ENCODE results near the gene ST3GAL3. TPM values are rescaled to one million over a fixed set of nuclear protein-coding genes. Genes with fewer than 3 reads are reported as not detected.
"Not testable (repeated sequence)": the region's sequence is repeated elsewhere in the genome, so short reads cannot be mapped to it uniquely, and the experiment has no call there.

The ST3GAL3 gene
- total and polyA plus RNA-seq, 2 experiments from 2014 or later, result 4.5 to 7.0 TPM

- H3K27me3 ChIP-seq (ENCODE audit: insufficient read depth); H3K79me2 ChIP-seq (replicated peaks; ENCODE audit: insufficient read depth); H4K20me1 ChIP-seq (replicated peaks; ENCODE audit: insufficient read depth); H3K4me3 Mint-ChIP-seq; H3K9me2 ChIP-seq (ENCODE audit: insufficient read depth); H3K27ac ChIP-seq (ENCODE audit: low read depth); H3K4me2 ChIP-seq; H3F3A ChIP-seq (replicated peaks; ENCODE audit: low read depth); H3K27ac Mint-ChIP-seq; H3K36me3 Mint-ChIP-seq (ENCODE audit: low read depth); H3K4me1 ChIP-seq (ENCODE audit: insufficient read depth); DNase-seq (ENCODE audit: low spot score); H3K27me3 Mint-ChIP-seq (ENCODE audit: insufficient read depth, low read depth, poor library complexity); H3K4me1 Mint-ChIP-seq; ATAC-seq; H2AFZ ChIP-seq; H3K4me3 ChIP-seq; H3K36me3 ChIP-seq (ENCODE audit: insufficient read depth): not testable (repeated sequence)
- H3K9me3 Mint-ChIP-seq, result peaks cover 20% of the 10 kb centered on the region; the same call in 2 of the 3 replicates
Measured at GRCh38 chr1:43777916-43778315, 70.6 kb downstream of the ST3GAL3 start.

DNA sequence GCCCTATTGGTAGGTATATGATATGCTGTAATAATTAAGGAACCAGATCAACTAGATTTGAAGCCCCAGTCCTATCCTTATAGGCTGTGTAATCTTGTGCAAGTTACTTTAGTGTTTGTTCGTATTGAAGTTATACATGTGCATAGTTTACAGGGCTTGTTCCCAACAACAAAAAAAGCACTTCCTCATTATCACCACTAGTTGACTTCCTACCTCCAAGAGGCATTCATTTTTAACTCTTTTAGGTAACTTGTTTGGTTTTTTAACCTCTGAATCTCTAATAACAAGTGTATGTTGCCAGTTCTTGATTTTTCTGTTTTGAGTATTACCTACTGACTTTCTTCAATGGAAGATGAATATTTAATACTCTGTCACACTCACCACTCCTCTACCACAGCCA is 71.9 kb downstream of the ST3GAL3 start:
- H3K36me3 ChIP-seq (ENCODE audit: insufficient read depth), result peaks cover 5% of the 10 kb centered on the region; the same call in 1 of the 2 replicates
- H3K4me1 ChIP-seq (ENCODE audit: insufficient read depth), result no peaks in the 10 kb centered on the region; the same call in 1 of the 2 replicates
- H3K27me3 ChIP-seq (ENCODE audit: insufficient read depth), result no peaks in the 10 kb centered on the region
- H3K27ac Mint-ChIP-seq, result no peak overlapping the region
- H3K4me3 ChIP-seq, result no peak overlapping the region
- no peak overlapping the region for H3K4me3 Mint-ChIP-seq
- H3F3A ChIP-seq (replicated peaks; ENCODE audit: low read depth), result no peaks in the 10 kb centered on the region
- H2AFZ ChIP-seq, result no peak overlapping the region
- peaks cover 8% of the 10 kb centered on the region; the same call in 2 of the 3 replicates for H3K36me3 Mint-ChIP-seq (ENCODE audit: low read depth)
- DNase-seq (ENCODE audit: low spot score) (peak; percentile 46), ATAC-seq (0 out of 3 replicates have a peak, but pooled peaks have one; percentile 21)
- no peak overlapping the region for H3K4me2 ChIP-seq
- peaks cover 3% of the 10 kb centered on the region for H3K27me3 Mint-ChIP-seq (ENCODE audit: insufficient read depth, low read depth, poor library complexity)
- TF ChIP-seq CTCF (conservative IDR thresholded peaks at IDR 0.05; ENCODE audit: low read depth in 2 of 2) (peak in 1 of 2 experiments; percentile 42; a peak in 3 of 4 replicates), ZNF114 (CRISPR knock-in tag; IDR thresholded peaks at IDR 0.05) (no peak), JUNB (IDR thresholded peaks at IDR 0.05; ENCODE audit: unreplicated experiment) (no peak), POLR2AphosphoS5 (IDR thresholded peaks at IDR 0.05; ENCODE audit: low read depth) (no peak), STAT1 (IDR thresholded peaks at IDR 0.05; ENCODE audit: unreplicated experiment) (no peak)
- peaks cover 16% of the 10 kb centered on the region for H3K4me1 Mint-ChIP-seq
- 0 out of 2 replicates have a peak, but pooled peaks cover 4% of the 10 kb centered on the region for H3K9me2 ChIP-seq (ENCODE audit: insufficient read depth)
- H3K27ac ChIP-seq (ENCODE audit: low read depth), result no peak overlapping the region
- H4K20me1 ChIP-seq (replicated peaks; ENCODE audit: insufficient read depth), result no peaks in the 10 kb centered on the region
- H3K79me2 ChIP-seq (replicated peaks; ENCODE audit: insufficient read depth), result no peaks in the 10 kb centered on the region
- H3K9me3 Mint-ChIP-seq, result peaks cover 20% of the 10 kb centered on the region; the same call in 2 of the 3 replicates

DNA sequence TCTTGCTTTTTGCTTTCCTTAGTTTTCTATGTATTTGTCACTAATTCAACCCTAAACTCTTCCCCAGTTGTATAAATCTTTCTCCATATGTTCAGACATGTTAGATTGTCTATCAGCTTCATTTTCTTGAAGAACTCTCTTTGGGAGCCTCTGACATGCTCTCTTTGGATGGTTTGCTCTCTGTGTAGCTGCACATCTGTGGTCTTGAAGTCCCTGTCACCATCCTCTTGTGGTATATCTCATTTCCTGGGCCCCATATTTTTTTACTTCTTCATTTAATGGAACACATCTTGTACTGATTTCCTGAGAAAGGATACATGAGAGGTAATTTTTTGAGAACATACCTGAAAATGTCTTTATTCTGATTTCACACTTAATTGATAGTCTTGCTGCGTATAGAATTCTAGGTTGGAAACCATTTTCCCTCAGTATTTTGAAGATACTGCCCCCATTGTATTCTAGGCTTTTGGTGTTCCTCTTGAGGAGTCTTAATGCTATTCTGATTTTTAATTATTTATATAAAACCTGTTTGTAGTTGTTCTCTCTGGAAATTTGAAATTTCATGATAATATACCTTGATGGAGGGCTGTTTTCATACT is 72.6 kb downstream of the ST3GAL3 start:
- no peak overlapping the region for H3K4me3 ChIP-seq
- no peaks in the 10 kb centered on the region for H3K27me3 ChIP-seq (ENCODE audit: insufficient read depth)
- peaks cover 3% of the 10 kb centered on the region for H3K27me3 Mint-ChIP-seq (ENCODE audit: insufficient read depth, low read depth, poor library complexity)
- 0 out of 2 replicates have a peak, but pooled peaks cover 4% of the 10 kb centered on the region for H3K9me2 ChIP-seq (ENCODE audit: insufficient read depth)
- H3K4me1 Mint-ChIP-seq, result peaks cover 16% of the 10 kb centered on the region
- H2AFZ ChIP-seq, result no peak overlapping the region
- peaks cover 8% of the 10 kb centered on the region; the same call in 2 of the 3 replicates for H3K36me3 Mint-ChIP-seq (ENCODE audit: low read depth)
- H3K36me3 ChIP-seq (ENCODE audit: insufficient read depth), result peaks cover 5% of the 10 kb centered on the region; the same call in 1 of the 2 replicates
- H3K27ac ChIP-seq (ENCODE audit: low read depth), result no peak overlapping the region
- H3K4me3 Mint-ChIP-seq, result no peak overlapping the region
- no peak for ATAC-seq
- H3K27ac Mint-ChIP-seq, result no peak overlapping the region
- DNase-seq (ENCODE audit: low spot score), result no peak
- no peaks in the 10 kb centered on the region for H3K79me2 ChIP-seq (replicated peaks; ENCODE audit: insufficient read depth)
- no peak overlapping the region for H3K4me2 ChIP-seq
- peaks cover 20% of the 10 kb centered on the region; the same call in 2 of the 3 replicates for H3K9me3 Mint-ChIP-seq
- no peaks in the 10 kb centered on the region for H3F3A ChIP-seq (replicated peaks; ENCODE audit: low read depth)
- H4K20me1 ChIP-seq (replicated peaks; ENCODE audit: insufficient read depth), result no peaks in the 10 kb centered on the region
- H3K4me1 ChIP-seq (ENCODE audit: insufficient read depth), result no peaks in the 10 kb centered on the region; the same call in 1 of the 2 replicates
- TF ChIP-seq POLR2AphosphoS5 (IDR thresholded peaks at IDR 0.05; ENCODE audit: low read depth), result no peak
- TF ChIP-seq NANOG (IDR thresholded peaks at IDR 0.05; ENCODE audit: borderline replicate concordance), result no peak
- TF ChIP-seq STAT1 (IDR thresholded peaks at IDR 0.05; ENCODE audit: unreplicated experiment), result no peak
- TF ChIP-seq CREB1 (CRISPR knock-in tag; IDR thresholded peaks at IDR 0.05; ENCODE audit: low read depth), result no peak
- no peak for TF ChIP-seq ZNF114 (CRISPR knock-in tag; IDR thresholded peaks at IDR 0.05)
- no peak for TF ChIP-seq EZH2 (IDR thresholded peaks at IDR 0.05; ENCODE audit: low read depth, unreplicated experiment)
- TF ChIP-seq, protein P1, sequence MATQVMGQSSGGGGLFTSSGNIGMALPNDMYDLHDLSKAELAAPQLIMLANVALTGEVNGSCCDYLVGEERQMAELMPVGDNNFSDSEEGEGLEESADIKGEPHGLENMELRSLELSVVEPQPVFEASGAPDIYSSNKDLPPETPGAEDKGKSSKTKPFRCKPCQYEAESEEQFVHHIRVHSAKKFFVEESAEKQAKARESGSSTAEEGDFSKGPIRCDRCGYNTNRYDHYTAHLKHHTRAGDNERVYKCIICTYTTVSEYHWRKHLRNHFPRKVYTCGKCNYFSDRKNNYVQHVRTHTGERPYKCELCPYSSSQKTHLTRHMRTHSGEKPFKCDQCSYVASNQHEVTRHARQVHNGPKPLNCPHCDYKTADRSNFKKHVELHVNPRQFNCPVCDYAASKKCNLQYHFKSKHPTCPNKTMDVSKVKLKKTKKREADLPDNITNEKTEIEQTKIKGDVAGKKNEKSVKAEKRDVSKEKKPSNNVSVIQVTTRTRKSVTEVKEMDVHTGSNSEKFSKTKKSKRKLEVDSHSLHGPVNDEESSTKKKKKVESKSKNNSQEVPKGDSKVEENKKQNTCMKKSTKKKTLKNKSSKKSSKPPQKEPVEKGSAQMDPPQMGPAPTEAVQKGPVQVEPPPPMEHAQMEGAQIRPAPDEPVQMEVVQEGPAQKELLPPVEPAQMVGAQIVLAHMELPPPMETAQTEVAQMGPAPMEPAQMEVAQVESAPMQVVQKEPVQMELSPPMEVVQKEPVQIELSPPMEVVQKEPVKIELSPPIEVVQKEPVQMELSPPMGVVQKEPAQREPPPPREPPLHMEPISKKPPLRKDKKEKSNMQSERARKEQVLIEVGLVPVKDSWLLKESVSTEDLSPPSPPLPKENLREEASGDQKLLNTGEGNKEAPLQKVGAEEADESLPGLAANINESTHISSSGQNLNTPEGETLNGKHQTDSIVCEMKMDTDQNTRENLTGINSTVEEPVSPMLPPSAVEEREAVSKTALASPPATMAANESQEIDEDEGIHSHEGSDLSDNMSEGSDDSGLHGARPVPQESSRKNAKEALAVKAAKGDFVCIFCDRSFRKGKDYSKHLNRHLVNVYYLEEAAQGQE (IDR thresholded peaks at IDR 0.05; ENCODE audit: unreplicated experiment), result no peak
- no peak for TF ChIP-seq ETS1 (IDR thresholded peaks at IDR 0.05)
- TF ChIP-seq JUNB (IDR thresholded peaks at IDR 0.05; ENCODE audit: unreplicated experiment), result no peak

All from GM23338 (cell line).